Memory B cell (primary cell): ENCODE measurements around the gene ZNF608.

ENCODE experiments used
- ATAC-seq: fragments of 150-1000 bp; cut with Tn5 transposase; 2 replicates; pipeline ENCODE4 v1.10.0; 2021; ENCODE audit warnings: low read depth, mild to moderate bottlenecking, moderate library complexity
- DNase-seq, 2 donors: peaks; one replicate each; pipeline ENCODE4 v3.0.0; 2022; ENCODE audit warnings: low spot score in 2 of 2
- H3K27ac Mint-ChIP-seq: one replicate; pipeline ENCODE4 v1.8.0; 2022; ENCODE audit warnings: mild to moderate bottlenecking, moderate library complexity, mixed read lengths
- H3K27me3 Mint-ChIP-seq: one replicate; pipeline ENCODE4 v1.8.0; 2022; ENCODE audit warnings: mixed read lengths
- H3K36me3 Mint-ChIP-seq: one replicate; pipeline ENCODE4 v1.8.0; 2022; ENCODE audit warnings: mild to moderate bottlenecking, mixed read lengths
- H3K4me1 Mint-ChIP-seq: one replicate; pipeline ENCODE4 v1.8.0; 2022; ENCODE audit warnings: mixed read lengths
- H3K4me3 Mint-ChIP-seq: one replicate; pipeline ENCODE4 v1.8.0; 2022; ENCODE audit warnings: mild to moderate bottlenecking, moderate library complexity, mixed read lengths
- H3K9me3 Mint-ChIP-seq: one replicate; pipeline ENCODE4 v1.8.0; 2022; ENCODE audit warnings: mixed read lengths

Gene ZNF608, protein sequence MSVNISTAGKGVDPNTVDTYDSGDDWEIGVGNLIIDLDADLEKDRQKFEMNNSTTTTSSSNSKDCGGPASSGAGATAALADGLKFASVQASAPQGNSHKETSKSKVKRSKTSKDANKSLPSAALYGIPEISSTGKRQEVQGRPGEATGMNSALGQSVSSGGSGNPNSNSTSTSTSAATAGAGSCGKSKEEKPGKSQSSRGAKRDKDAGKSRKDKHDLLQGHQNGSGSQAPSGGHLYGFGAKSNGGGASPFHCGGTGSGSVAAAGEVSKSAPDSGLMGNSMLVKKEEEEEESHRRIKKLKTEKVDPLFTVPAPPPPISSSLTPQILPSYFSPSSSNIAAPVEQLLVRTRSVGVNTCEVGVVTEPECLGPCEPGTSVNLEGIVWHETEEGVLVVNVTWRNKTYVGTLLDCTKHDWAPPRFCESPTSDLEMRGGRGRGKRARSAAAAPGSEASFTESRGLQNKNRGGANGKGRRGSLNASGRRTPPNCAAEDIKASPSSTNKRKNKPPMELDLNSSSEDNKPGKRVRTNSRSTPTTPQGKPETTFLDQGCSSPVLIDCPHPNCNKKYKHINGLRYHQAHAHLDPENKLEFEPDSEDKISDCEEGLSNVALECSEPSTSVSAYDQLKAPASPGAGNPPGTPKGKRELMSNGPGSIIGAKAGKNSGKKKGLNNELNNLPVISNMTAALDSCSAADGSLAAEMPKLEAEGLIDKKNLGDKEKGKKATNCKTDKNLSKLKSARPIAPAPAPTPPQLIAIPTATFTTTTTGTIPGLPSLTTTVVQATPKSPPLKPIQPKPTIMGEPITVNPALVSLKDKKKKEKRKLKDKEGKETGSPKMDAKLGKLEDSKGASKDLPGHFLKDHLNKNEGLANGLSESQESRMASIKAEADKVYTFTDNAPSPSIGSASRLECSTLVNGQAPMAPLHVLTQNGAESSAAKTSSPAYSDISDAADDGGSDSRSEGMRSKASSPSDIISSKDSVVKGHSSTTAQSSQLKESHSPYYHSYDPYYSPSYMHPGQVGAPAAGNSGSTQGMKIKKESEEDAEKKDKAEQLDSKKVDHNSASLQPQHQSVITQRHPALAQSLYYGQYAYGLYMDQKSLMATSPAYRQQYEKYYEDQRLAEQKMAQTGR (N-terminal part only)

DNA sequence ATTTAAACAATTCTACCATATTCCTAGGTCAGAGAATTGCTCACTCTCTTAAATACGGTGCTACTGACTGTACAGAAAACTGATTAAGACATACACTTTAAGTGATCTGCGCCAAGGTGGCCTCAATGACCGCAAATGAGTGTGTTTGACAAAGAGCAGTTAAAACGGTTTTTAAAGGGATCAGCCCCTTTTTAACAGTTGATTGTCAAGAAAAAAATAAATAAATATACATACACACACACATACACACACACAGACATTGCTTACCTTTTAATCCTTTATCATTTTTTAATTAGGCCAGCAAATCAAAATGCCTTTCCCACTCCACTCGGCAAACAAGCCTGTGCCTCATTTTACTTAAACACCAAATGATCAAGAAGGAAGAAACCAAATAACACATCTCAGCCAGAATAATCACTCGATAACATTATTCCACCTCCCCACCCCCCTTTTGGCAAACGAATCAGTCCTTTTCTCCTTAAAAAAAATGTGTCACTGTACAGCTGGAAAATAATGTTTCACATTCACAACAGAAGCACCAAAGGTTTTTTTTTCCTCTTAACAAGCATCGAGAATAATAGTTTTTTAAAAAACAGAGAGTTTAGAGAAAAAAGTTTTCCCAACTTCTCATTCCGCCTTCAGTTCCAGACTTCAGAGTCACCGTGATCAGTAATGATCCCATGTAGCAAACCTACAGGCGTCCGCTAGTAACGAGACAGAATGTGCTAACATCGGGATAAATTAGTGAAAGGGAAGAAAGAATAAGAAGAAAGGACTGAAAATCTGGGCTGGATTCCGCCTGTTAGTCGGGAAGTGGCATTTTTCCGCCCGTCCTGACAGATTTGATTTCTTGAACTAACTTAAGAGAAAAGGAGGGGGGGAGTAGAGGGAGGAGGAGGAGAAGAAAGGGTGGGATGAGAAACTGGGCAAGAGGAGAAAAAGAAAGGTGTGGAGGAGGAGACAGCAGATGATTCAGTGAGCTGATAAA lies at the start of gene ZNF608:
ZNF608 (minus strand) TSS at position 712 of the 988 bp plus-strand sequence. CDS start 1,650 bp downstream, outside the sequence.
- no peak within 1 kb of the TSS for H3K27ac Mint-ChIP-seq
- H3K9me3 Mint-ChIP-seq = no peaks in the 10 kb centered on the region
- no peak within 1 kb of the TSS for H3K4me3 Mint-ChIP-seq
- no peaks in the 10 kb centered on the region for H3K27me3 Mint-ChIP-seq
- DNase-seq (no peak), ATAC-seq (no peak)
- peaks cover 17% of the 10 kb centered on the region for H3K4me1 Mint-ChIP-seq
- H3K36me3 Mint-ChIP-seq = no peaks in the 10 kb centered on the region

DNA sequence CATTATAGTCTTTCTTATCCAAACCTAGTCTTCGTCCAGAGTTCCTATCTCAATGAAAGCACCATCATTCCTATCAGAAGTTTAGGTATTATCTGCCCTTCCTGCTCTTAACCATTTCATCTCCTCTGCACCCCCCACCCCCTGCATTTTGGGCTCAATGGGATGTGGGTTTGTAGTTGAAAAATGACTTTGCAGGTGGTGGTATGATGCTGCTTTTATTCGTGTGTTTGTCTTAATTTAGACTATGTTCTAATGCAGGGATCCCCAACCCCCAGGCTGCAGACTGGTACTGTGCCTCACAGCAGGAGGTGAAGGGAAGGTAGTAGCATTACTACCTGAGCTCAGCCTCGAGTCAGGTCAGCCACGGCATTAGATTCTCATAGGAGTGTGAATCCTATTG lies 49.4 kb upstream of the ZNF608 start:
- DNase-seq (no peak), ATAC-seq (no peak)
- no peak overlapping the region for H3K4me3 Mint-ChIP-seq
- H3K27ac Mint-ChIP-seq = no peak overlapping the region
- no peaks in the 10 kb centered on the region for H3K27me3 Mint-ChIP-seq
- H3K9me3 Mint-ChIP-seq = no peaks in the 10 kb centered on the region
- peaks cover 5% of the 10 kb centered on the region for H3K4me1 Mint-ChIP-seq
- no peaks in the 10 kb centered on the region for H3K36me3 Mint-ChIP-seq

DNA sequence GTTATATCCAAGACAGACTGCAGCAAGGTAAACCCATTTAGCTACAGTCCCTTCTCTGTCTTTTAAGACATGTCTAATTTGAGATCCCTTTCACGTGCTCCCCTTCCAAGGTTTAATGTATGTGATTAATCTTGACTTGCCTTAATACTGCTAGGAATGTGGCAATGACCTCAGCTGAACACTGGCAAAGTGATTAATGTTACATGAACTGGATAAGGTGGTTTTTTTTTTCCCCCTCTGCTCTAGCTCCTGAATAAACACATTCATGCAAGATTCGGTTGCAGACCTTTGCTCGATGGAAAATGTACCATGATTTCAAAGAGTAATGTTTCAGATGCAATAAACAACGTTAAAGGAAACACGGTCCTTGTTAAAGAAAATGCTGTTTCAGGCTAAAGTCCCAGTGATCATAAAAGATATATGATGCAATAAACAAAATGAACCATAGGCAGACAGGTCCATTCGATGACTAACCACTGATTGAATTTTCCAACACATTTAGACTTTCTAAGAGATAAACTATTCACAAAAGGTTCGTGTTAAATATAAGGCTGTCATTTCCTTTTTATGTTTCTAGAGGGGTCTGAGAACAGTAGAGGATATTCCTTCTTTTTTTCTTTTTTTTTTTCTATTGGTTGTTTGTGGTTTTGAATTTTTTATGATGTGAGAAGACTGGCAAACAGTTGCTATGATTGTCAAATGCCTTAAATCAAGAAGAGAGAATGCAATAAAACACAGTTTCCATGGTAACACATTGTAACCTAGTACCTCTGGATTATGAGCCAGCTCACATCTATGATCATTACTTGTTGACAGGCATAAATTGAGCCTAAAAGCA lies 44.7 kb upstream of the ZNF608 start:
- H3K4me1 Mint-ChIP-seq = peaks cover 5% of the 10 kb centered on the region
- H3K9me3 Mint-ChIP-seq = no peaks in the 10 kb centered on the region
- DNase-seq (no peak), ATAC-seq (no peak)
- H3K4me3 Mint-ChIP-seq = no peak overlapping the region
- H3K27ac Mint-ChIP-seq = no peak overlapping the region
- no peaks in the 10 kb centered on the region for H3K36me3 Mint-ChIP-seq
- H3K27me3 Mint-ChIP-seq = no peaks in the 10 kb centered on the region

DNA sequence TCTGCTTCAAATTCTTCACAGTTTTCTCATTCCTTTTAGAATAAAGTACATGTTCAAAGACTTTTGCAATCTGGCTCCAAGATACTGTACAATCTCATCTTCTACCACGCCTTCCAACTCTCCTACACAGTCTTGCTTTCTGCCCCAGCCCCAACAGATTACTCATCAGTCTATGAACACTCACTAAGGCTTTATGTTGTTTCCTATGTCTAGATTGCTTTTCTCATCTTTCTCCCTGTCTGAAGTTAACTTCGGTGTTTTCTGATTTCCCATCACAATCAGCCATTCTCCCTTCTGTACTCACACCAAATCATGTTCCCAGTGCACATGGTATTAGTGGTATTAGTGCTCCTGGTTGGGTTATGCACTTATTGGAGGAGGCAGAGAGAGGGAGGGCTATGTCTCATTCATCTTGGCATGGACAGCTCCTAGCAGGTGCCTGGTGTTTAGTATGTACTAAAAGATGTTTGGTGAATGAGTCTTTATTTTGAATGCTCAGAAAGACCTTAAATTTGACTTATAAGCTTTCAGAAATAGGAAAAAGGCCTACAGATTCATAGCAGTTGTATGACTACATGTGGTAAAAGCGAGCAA lies 44.0 kb upstream of the ZNF608 start:
- H3K36me3 Mint-ChIP-seq = no peaks in the 10 kb centered on the region
- no peak overlapping the region for H3K4me3 Mint-ChIP-seq
- H3K27me3 Mint-ChIP-seq = no peaks in the 10 kb centered on the region
- H3K27ac Mint-ChIP-seq = no peak overlapping the region
- H3K9me3 Mint-ChIP-seq = no peaks in the 10 kb centered on the region
- DNase-seq = no peak
- H3K4me1 Mint-ChIP-seq = no peaks in the 10 kb centered on the region
- no peak for ATAC-seq

DNA sequence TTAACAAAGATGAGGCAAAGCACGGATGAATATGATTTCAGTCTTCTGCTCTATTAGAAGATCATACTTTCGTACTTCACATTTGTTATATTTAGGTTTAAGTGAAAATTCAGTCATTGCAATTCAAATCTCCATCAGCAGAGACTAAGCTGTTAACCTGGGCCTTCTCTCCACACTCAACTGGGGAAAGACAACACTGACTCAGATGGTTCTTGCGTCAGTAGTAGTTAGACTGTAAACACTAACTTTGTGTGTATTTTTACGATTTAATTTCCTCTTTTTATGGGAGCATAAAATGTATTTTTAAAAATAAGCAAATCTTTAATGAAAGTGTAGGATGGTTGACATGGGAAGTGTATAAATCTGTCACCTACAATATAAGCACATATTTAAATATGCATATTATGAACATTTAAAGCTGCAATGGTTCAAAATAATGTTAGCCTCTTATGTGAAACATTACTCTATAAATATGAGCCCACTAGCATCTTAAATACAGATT lies 42.7 kb upstream of the ZNF608 start:
- Mint-ChIP-seq H3K36me3 (no peaks in the 10 kb centered on the region), H3K27me3 (no peaks in the 10 kb centered on the region), H3K4me3 (no peak overlapping the region), H3K9me3 (no peaks in the 10 kb centered on the region), H3K27ac (no peak overlapping the region), H3K4me1 (no peaks in the 10 kb centered on the region)
- ATAC-seq = no peak
- no peak for DNase-seq

DNA sequence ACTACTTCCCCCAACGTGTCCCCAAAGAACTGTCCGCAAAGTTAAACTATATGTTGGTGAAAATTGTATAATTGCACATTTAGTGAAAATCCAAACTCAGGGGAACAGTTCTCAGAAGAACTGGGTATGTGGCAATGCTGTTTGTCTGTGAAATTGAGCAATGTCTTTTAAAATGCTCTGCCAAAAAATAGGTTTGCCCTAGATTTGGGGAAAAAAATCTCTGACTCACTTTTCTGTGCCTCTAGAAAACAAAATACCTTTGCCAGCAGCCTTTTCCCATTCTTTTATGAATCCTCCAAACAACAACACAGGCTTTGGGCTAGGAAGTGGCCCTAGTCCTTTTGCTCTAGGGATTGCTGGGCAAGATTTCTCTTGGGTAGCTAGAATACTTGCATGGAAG lies 37.4 kb upstream of the ZNF608 start:
- Mint-ChIP-seq H3K4me1 (no peaks in the 10 kb centered on the region), H3K36me3 (no peaks in the 10 kb centered on the region), H3K27me3 (no peaks in the 10 kb centered on the region), H3K4me3 (no peak overlapping the region), H3K27ac (no peak overlapping the region), H3K9me3 (peaks cover 4% of the 10 kb centered on the region)
- ATAC-seq (no peak), DNase-seq (no peak)

DNA sequence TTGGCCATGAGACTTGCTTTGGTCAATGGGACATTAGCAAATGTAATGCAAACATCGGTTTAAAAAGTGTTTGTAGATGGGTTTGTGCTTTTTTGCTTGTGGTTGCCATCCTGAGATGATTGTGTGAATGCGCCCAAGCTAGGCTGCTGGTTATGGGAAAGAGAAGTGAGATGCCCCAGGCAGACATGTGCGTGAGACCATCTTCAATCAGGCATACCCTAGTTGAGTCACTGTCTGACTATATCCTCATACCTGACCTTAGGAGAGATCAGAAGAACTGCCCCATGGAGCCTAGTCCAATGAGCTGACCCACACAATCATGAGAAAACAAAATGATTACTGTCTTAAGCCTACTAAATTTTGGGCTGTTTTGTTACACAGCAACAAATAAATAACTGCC lies 36.8 kb upstream of the ZNF608 start:
- H3K27me3 Mint-ChIP-seq = no peaks in the 10 kb centered on the region
- no peak overlapping the region for H3K27ac Mint-ChIP-seq
- H3K4me1 Mint-ChIP-seq = no peaks in the 10 kb centered on the region
- ATAC-seq (no peak), DNase-seq (no peak)
- H3K4me3 Mint-ChIP-seq = no peak overlapping the region
- peaks cover 4% of the 10 kb centered on the region for H3K9me3 Mint-ChIP-seq
- H3K36me3 Mint-ChIP-seq = no peaks in the 10 kb centered on the region

DNA sequence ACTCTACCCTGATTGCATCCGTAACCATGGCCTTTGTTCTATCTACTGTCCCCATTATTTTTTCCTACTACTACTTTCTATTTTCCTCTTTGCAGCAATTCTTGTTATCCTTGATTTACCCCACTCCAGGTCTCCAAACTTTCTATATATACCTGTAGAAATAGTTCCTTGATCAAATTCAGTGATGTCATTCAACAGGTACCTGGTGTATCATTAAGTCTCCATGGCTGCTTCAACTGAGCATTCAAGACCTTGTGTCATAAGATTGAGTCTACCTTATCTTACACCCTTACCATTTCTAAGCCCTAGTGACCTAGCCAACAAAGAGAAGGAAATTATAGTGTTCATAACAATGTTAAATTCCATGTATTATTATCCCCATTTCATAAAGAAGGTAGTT lies 35.8 kb upstream of the ZNF608 start:
- no peak for ATAC-seq
- peaks cover 4% of the 10 kb centered on the region for H3K9me3 Mint-ChIP-seq
- H3K4me1 Mint-ChIP-seq = no peaks in the 10 kb centered on the region

DNA sequence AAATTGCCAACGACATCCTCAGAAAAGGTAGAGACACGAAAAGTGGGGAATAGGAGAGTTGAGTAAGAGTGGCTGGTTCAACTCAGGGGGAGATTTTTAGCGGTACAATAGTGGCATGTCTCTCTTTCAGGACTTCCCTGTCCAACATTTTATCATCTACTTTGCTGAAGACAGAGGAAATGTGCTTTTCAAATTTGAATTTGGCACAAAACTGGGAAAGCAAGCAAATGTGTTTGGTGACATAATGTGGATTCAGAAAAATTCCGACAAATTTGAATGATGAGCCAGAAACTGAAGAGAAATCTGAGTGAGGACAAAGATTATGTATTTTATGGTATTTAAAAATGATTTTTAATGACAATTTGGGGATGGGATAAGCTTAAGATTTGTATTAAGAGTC lies 33.6 kb upstream of the ZNF608 start:
- Mint-ChIP-seq H3K4me3 (no peak overlapping the region), H3K9me3 (peaks cover 4% of the 10 kb centered on the region), H3K4me1 (no peaks in the 10 kb centered on the region), H3K27ac (no peak overlapping the region), H3K36me3 (no peaks in the 10 kb centered on the region), H3K27me3 (no peaks in the 10 kb centered on the region)
- DNase-seq (no peak), ATAC-seq (no peak)

More for the DNA sequence above, 35.8 kb upstream of the ZNF608 start:
- H3K27me3 Mint-ChIP-seq = no peaks in the 10 kb centered on the region
- H3K27ac Mint-ChIP-seq = no peak overlapping the region
- no peak overlapping the region for H3K4me3 Mint-ChIP-seq
- H3K36me3 Mint-ChIP-seq = no peaks in the 10 kb centered on the region
- DNase-seq = no peak

DNA sequence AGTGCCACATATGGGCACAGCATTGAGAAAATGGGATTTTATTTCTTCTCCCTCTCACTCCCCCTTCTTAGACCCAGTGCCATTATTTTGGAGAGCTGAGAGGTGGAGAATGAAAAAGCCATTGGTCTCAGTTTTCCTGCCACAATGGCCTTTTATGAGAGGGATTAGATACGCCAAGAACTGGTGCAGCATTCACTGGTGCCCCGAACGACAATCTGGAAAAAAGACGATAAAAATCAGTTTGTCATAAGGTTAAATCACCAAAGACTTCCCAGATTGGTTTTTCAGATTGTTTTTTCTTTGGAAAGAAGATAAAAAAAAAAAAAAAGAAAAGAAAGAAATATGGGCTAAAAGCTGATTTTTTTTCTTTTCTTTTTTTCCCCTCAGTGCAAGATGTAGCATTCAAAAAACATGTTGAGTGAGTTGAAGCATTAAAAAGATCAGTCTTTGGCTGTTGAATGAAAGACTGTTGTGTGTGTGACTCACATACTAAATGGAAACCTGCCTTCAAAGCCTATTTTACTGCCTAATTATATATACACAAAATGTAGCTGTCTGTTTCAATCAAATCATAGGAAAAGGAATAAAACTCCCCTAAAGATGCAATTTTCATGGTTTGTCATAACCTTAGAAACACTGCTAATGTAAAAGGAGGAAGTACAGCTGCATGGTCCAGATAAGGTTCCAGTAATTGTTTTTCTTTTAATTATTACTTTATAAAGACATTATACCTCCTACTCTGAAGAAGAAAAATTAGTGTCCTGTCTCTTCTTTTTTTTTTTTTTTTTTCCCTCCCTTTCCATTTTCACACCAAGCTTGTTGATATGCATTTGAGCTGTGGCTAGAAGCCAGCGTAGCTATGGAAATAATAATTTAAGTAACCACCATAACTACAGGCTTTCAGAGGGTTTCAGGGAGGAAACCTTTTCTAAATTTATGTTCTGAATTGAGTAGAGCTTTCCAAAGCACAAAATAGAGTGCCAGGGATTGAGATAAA lies 27.2 kb upstream of the ZNF608 start:
- no peaks in the 10 kb centered on the region for H3K9me3 Mint-ChIP-seq
- no peaks in the 10 kb centered on the region for H3K4me1 Mint-ChIP-seq
- no peaks in the 10 kb centered on the region for H3K36me3 Mint-ChIP-seq
- no peak for ATAC-seq
- H3K27me3 Mint-ChIP-seq = no peaks in the 10 kb centered on the region
- no peak overlapping the region for H3K27ac Mint-ChIP-seq
- no peak for DNase-seq
- H3K4me3 Mint-ChIP-seq = no peak overlapping the region

DNA sequence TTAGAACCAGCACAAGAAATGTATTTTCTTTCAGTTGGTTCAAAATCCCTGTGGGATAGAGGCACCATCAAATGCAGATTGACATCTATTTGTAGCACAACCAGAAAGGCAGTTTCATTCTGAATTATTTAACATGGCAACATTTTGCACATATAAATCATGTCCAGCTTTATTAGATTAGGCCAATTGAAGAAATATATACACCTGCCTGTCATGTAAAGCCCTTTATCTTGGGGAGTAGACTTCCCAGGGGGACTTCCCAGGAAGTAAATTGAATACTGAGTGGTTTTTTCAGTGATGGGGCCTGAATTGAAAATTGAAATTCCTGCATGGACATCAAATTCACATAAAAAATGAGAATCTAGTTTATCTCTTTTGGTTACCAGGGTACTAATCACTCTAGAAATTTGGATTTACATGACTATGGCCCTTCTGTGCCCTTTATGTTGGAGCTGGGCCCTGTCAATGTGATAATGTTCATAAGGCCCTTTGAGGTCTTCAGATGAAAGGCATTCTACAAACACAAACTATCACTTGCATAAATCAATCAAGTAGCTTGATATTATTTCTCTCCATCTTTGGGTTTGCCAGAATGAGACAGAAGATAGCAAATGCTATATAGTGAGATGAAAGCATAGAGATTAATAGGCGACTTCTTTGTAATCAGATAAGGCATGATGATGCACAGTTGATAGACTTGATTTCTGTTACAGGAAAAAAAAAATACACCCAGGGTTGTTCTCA lies 26.2 kb upstream of the ZNF608 start:
- no peaks in the 10 kb centered on the region for H3K36me3 Mint-ChIP-seq
- DNase-seq = no peak
- no peak for ATAC-seq
- H3K9me3 Mint-ChIP-seq = no peaks in the 10 kb centered on the region
- no peak overlapping the region for H3K27ac Mint-ChIP-seq
- no peaks in the 10 kb centered on the region for H3K4me1 Mint-ChIP-seq
- no peak overlapping the region for H3K4me3 Mint-ChIP-seq
- H3K27me3 Mint-ChIP-seq = no peaks in the 10 kb centered on the region
